ENCODE measurements around the gene ESAM.

Gene ESAM

DNA sequence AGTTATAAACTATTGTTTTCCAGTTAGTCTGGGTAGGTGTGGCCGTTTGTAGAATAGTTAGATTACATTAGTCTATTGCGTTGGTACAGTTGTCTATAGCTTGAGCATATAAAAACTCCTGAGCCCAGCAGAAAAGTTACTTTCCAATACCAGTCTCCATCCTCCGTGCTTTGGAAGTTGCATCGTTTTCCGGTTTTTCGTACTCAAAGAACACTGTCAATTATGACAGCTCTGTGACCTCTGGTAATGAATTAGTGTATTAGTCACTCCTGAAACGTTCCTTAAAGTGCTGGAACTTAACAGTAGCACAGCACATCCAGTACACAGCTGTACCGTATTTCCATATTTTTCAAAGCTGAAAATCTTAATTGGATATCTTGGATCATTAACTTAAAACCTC, 38.9 kb upstream of the ESAM start:
- DNase-seq (ENCODE audit: low spot score): no peak
- in situ Hi-C loops (cut with MboI; ENCODE audit: low pct_unique_long_range_greater_than_20kb, low sequenced_read_pairs, unreplicated experiment): no loop called here
- TF ChIP-seq CTCF (IDR thresholded peaks at IDR 0.05; ENCODE audit: extremely low read depth, insufficient read depth, missing control alignments): no peak

DNA sequence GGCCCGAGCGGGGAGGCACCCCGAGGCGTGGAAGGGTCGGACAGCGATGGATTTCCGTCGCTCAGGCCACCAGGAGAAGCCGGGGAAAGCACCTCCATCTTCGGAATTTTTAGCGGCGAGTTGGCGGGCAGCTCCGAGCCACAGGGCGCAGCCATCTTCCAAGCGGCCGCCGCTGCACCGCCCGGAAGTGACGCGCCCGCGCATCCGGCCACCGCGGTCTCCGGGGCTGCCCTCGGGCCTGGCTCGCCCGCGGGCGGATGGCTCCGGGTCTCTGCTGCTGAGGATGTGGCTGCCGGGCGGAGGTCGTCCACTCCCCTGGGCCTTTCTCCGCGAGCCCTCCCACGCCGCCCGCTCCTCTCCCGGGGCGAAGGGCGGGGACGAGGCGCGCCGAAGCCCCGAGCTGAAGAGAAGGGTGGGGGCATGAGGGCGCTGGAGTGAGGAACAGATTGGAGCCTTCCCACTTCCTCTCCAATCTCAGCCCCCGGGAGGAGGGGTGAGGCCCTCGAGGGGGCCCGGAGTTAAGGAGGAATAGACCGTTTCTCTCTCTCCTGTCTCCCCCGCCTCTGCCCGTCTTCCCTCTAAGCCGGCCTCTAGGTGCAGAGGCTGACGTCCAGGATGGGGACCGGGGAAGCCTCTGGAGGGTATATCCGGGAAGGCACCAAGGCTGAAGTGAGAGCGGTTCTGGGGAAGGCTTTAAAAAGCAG, 38.3 kb upstream of the ESAM start, which contains the start of gene MSANTD2:
TSS of gene MSANTD2 (minus strand) at position 181 of the 704 bp plus-strand sequence. CDS start at position 155, 26 bp downstream.
- in situ Hi-C loops (cut with MboI; ENCODE audit: low pct_unique_long_range_greater_than_20kb, low sequenced_read_pairs, unreplicated experiment): no loop called here
- DNase-seq (ENCODE audit: low spot score): peak; percentile 90
- TF ChIP-seq CTCF (IDR thresholded peaks at IDR 0.05; ENCODE audit: extremely low read depth, insufficient read depth, missing control alignments): no peak

GRCh38 chr11:124799348-124800225, 37.5 kb upstream of the ESAM start:
- TF ChIP-seq CTCF (IDR thresholded peaks at IDR 0.05; ENCODE audit: extremely low read depth, insufficient read depth, missing control alignments): no peak
- DNase-seq (ENCODE audit: low spot score): peak; percentile 71

DNA sequence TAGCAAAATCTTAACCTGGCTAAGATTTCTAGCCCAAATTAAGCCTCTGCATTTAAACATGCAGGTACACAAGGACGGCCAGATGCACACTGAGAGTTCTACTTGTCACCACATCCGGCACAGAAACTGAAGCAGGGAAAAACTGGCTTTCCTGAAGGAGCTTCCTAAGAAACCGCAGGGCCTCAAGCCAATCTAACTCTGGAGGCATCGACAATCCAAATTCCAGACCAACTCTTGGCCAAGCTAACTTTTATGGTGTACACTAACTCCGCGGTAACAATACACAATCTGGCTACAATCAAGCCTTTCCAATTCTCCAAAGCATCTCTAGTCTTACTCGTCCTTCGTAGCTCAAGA, 36.9 kb upstream of the ESAM start:
- TF ChIP-seq CTCF (IDR thresholded peaks at IDR 0.05; ENCODE audit: extremely low read depth, insufficient read depth, missing control alignments): no peak
- peak; percentile 27 for DNase-seq (ENCODE audit: low spot score)
- in situ Hi-C loops (cut with MboI; ENCODE audit: low pct_unique_long_range_greater_than_20kb, low sequenced_read_pairs, unreplicated experiment): no loop called here

More at GRCh38 chr11:124799348-124800225, 37.5 kb upstream of the ESAM start:
- in situ Hi-C loops (cut with MboI; ENCODE audit: low pct_unique_long_range_greater_than_20kb, low sequenced_read_pairs, unreplicated experiment): no loop called here

DNA sequence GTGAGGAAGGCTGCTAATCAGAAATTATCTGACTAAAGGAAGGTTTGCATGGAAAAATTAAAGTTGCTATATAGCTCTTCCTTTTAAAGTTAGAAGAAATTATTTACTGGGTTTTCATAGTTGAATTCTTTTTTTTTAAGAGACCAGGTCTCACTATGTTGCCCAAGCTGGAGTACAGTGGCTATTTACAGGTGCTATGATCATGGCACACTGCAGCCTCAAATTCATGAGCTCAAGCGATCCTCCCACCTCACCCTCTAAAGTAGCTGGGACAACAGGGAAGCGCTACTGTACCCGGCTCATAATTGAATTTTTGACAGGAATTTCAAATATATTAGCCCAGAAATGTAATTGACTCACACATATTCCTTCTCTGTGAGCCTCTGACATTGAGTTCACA, 34.2 kb upstream of the ESAM start:
- TF ChIP-seq CTCF (IDR thresholded peaks at IDR 0.05; ENCODE audit: extremely low read depth, insufficient read depth, missing control alignments): no peak
- no peak for DNase-seq (ENCODE audit: low spot score)
- in situ Hi-C loops (cut with MboI; ENCODE audit: low pct_unique_long_range_greater_than_20kb, low sequenced_read_pairs, unreplicated experiment): no loop called here

GRCh38 chr11:124793466-124794278, 31.6 kb upstream of the ESAM start:
- TF ChIP-seq CTCF (IDR thresholded peaks at IDR 0.05; ENCODE audit: extremely low read depth, insufficient read depth, missing control alignments): peak; percentile 68
- DNase-seq (ENCODE audit: low spot score): peak; percentile 53
- in situ Hi-C loops (cut with MboI; ENCODE audit: low pct_unique_long_range_greater_than_20kb, low sequenced_read_pairs, unreplicated experiment): no loop called here

Data from GM13977 (cell line).